Stimulated activated CD8-positive, alpha-beta memory T cell treated with anti-CD3 and anti-CD28 coated beads, Interleukin-12 subunit alpha, Interleukin-12 subunit beta, amount 100 ng/mL, for 4 hours (primary cell): ENCODE data around the gene MACROD2.

Experiments
- DNase-seq: peaks from one replicate; pipeline ENCODE4 v3.0.0-alpha.2; 2020; ENCODE audit warnings: low read depth

MACROD2 gene

DNA sequence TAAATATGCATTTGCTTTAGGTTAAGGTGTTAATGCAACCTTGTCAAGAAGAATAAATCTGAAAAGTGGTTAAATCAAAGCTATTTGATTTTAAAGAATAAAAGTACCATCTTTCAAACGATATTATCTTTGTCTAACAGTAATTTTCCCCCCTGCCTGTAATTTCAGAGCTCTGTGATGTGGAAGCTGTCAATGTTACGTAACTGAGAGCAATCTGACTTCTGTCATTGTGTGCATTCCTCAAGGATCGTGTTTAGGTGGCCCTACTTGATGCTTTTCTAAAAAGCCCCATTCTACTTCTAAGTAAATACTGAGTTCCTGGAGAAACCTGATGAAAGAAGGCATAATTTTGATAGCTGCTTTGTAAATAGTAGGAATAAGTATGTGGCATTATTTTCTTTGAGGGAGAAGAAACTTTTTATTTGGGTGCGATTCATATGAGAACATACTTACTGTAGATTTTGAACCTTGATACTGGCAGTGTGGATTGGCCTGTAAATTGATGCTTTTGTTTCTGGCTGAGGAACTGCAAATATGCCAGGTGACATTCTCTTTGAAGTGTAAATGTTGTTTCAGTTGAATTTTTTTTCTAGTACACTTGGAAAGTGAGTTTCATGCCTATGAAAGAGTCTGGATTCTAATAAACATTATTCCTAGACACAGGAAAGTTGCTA is 871.7 kb downstream of the MACROD2 start:
- DNase-seq, result no peak

- no peak for DNase-seq
These were observed 882.1 kb downstream of the MACROD2 start for GRCh38 chr20:14877301-14878028.

GRCh38 chr20:14878676-14879019 is 883.3 kb downstream of the MACROD2 start:
- no peak for DNase-seq

DNA sequence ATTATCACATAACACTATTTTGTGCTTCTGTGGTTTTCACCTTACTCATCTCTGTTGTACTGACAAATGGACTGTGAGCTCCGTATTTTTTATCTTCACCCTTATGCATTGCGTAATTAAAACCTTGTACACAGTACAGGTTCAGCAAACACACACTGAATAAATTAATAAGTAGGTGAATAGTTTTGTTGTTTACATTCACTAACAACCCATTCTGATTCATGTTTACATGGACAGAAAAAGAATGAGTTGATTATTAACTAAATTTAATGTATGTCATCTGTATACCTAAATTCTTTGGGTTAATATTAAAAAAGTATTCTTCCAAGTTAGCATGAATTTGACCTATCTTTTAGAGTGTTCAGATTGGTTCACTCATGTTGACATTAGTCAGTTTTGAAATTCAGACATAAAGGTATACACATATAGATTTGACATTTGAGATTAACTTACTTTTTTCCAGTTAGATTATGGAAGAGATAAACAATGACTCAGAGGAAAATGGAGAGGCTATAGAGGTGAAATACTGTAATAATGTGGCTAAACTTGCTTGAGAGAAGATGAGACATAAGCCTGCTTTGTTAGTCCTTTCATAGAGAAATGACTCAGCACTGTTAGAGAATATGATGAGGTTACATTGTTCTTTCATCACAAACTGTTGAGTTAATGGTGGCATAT is 883.8 kb downstream of the MACROD2 start:
- no peak for DNase-seq

- no peak for DNase-seq
These were observed 884.5 kb downstream of the MACROD2 start for GRCh38 chr20:14879839-14880238.

DNA sequence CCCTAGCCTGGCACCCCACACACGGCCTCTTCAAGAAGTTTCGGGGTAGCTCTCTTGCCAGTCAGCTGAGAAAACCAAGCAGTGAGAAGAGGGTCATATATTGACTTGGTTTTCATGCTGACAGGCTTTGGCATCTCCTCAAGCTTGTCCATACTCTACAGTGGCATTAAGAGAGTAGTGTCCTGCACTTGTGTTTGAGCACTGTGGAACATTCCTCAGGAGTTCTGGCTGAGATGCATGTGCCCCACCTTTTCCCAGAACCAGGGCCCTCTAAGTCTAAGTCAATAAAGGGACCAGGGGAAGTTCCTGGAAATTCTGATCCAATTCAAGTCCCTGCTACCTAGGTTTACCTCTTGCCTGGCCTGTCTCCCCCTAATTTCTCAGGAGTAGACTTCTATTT is 886.2 kb downstream of the MACROD2 start:
- DNase-seq, result no peak

- no peak for DNase-seq
These were observed 886.8 kb downstream of the MACROD2 start for GRCh38 chr20:14882157-14882556.

DNA sequence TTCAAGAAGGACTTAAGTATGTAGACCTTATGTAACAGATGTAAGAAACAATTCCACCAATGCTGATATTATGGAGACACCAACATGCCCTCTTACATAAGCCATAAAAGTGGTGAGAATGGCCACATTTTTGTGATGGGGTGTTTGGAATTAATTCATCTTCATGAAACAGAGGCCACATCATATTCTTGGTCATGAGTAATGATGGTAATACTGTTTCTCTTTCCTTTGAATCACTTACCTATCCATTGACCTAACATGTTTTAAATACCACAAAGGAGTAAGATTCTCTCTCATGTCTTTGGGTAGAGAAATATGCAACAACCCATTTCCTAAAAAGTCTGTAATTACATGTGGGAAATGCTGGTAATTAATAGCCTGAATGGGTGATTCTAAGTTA is 887.5 kb downstream of the MACROD2 start:
- DNase-seq, result no peak

GRCh38 chr20:14883324-14883723 is 888.0 kb downstream of the MACROD2 start:
- DNase-seq, result no peak

DNA sequence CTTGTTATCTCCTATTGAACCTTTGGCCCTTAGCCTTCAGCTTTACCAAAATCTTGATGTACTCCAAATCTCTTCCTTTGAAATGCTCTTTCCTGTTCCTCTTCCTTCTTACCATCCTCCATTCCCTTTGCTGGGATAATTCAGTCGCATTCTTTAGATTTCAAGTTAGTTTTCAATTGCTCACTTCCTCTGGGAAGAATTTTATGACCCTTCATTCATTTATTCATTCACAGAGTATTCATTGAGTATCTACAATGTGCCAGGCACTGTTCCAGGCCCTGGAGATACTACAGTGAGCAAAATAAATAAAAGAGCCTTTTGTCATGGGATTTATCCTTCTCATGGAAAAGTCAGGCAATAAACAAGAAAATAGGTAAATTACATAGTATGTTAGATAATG is 890.3 kb downstream of the MACROD2 start:
- DNase-seq, result no peak

DNA sequence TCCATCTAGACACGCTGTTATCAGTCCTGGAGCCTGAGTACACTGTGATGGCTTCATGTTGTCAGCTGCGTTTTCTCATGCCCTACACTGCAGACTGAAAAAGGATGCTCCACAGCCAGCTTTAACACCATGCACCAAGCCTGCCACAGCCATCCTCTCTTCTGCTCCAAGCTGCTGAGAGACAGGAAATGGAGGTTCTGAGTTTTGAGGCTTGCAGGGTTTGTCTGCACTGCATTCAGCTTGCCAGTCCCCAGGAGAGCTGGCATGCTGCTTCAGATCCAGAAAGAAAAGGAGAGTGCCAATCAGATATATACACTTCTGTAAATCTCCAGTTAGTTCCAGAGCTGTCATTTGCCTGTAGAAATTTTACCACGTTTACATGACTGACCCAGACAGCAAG is 892.8 kb downstream of the MACROD2 start:
- DNase-seq, result no peak

DNA sequence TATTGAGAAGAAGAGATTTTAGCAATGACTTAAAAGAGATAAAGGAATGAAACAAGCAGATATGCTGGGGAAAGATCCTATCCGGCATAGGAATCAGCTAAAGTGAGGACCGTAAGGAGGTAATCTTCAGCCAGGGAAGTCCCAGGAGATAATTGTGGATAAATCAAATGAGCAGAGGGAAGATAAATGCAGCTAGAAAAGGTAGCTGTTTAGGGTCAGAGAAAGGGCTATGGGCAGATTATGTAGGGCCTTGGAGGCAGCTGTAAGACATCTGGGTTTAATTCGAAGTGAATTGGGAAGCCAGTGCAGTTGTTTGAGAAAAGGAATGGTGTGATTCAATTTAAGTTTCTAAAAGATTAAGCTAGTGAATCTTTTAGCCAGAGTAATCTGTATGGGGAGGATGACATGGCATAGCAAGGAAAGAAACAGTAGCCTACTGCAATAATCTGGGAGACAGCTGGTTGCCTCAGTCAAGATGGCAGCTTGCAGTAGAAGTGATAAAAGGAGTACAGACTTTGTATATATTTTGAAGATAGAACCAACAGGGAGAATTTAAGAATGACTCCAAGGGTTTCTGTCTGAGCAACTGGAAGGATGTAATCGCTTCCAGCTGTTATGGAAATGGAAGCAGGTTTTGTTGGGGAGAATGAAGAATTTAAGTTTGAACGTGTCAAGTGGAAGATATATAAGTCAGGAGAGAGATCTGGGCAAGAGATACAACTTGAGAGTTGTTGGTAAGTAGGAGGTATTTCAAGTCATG is 894.4 kb downstream of the MACROD2 start:
- DNase-seq, result no peak

GRCh38 chr20:14890713-14891112 is 895.4 kb downstream of the MACROD2 start:
- DNase-seq, result no peak

GRCh38 chr20:14892782-14893181 is 897.5 kb downstream of the MACROD2 start:
- no peak for DNase-seq

DNA sequence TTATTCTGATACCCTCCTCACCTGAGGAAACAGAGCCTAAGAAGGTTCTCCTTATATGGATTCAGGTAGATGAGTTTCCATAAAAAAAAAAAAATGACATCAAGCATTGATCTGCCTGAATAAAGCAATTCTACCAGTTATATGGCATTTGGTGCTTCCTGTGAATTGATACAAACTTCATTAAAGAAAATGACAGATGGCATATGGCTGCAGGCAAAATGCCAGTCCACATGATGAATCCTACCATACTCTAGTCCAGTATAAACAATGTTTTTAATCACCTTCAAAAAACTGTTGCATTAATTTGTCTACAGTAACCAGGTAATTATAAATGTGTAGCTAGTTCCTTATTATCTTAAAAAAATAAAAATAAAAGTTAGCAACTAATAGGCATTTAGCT is 901.3 kb downstream of the MACROD2 start:
- DNase-seq, result no peak

- no peak for DNase-seq
These were observed 902.3 kb downstream of the MACROD2 start for GRCh38 chr20:14897608-14898007.

GRCh38 chr20:14902432-14903089 is 907.2 kb downstream of the MACROD2 start:
- DNase-seq, result no peak

GRCh38 chr20:14906908-14907434 is 911.7 kb downstream of the MACROD2 start:
- no peak for DNase-seq

GRCh38 chr20:14910126-14910525 is 914.8 kb downstream of the MACROD2 start:
- no peak for DNase-seq

- no peak for DNase-seq
These were observed 918.7 kb downstream of the MACROD2 start for GRCh38 chr20:14913896-14914620.

DNA sequence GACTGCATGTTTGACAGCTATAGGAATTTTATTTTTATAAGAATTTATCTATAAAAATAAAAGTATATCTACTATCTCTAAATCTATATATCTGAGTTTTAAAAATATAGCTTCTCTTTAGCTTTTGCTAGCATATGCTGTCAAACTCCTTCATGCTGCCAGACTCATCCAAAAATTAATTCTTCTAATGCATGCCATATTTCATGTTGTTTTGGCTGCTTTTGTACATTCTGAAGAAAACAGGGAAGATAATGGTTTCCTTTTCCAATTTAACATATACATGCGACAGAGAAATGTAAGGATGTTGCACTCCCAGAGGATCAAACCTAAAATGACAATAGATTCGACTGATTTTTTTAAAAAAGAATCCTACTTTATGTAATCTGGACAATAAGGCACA is 919.3 kb downstream of the MACROD2 start:
- no peak for DNase-seq
